ENCODE measurements around the gene TSC2. TPM values are rescaled to one million over a fixed set of nuclear protein-coding genes. Genes with fewer than 3 reads are reported as not detected.

Gene TSC2
- total and polyA plus RNA-seq, 8 donors, result 116 to 166 (median 128) TPM

Small RNA genes within 50 kb of the gene (microRNA-seq; reads per million reads assigned to microRNA genes)
- gene MIR1225 (0 to 0.50 reads per million in 2 donors), gene MIR3180-5 (0 reads per million in 2 donors), gene MIR4516 (0 reads per million in 2 donors), gene MIR6511B1 (0 reads per million in 2 donors)

Other genes starting within 250 kb of the TSC2 start
- 10 to 100 TPM; 47.1 to 62.0 TPM for gene HAGH, start 221.2 kb upstream of the TSC2 start, total RNA-seq
- gene HAGH, start 221.2 kb upstream of the TSC2 start, polyA plus RNA-seq (ENCODE audit: insufficient read length in 6 of 6), result 10 to 100 TPM; 21.0 to 29.9 (median 24.9) TPM
- 10 to 100 TPM; 20.9 to 22.4 TPM for gene FAHD1, start 220.8 kb upstream of the TSC2 start, total RNA-seq
- 10 to 100 TPM; 17.4 to 23.2 (median 19.0) TPM for gene FAHD1, start 220.8 kb upstream of the TSC2 start, polyA plus RNA-seq (ENCODE audit: insufficient read length in 6 of 6)
- not detected for gene MEIOB, start 175.8 kb upstream of the TSC2 start, total RNA-seq
- gene MEIOB, start 175.8 kb upstream of the TSC2 start, polyA plus RNA-seq (ENCODE audit: insufficient read length in 6 of 6), result under 1 TPM; 0.37 to 0.75 (median 0.59) TPM
- gene HS3ST6, start 129.6 kb upstream of the TSC2 start, total RNA-seq, result 1 to 10 TPM in 1 of 2 donors, not detected in 1; 1.4 TPM
- under 1 TPM in 3 of 6 donors, not detected in 3; 0.13 to 0.21 (median 0.15) TPM for gene HS3ST6, start 129.6 kb upstream of the TSC2 start, polyA plus RNA-seq (ENCODE audit: insufficient read length in 6 of 6)
- gene MSRB1, start 104.8 kb upstream of the TSC2 start, total RNA-seq, result 10 to 100 TPM; 26.1 to 66.7 TPM
- 10 to 100 TPM in 5 of 6 donors, 1 to 10 TPM in 1; 9.8 to 15.5 (median 14.4) TPM for gene MSRB1, start 104.8 kb upstream of the TSC2 start, polyA plus RNA-seq (ENCODE audit: insufficient read length in 6 of 6)
- gene RPL3L, start 93.3 kb upstream of the TSC2 start, total RNA-seq, result under 1 TPM in 1 of 2 donors, not detected in 1; 0.13 TPM
- gene RPL3L, start 93.3 kb upstream of the TSC2 start, polyA plus RNA-seq (ENCODE audit: insufficient read length in 6 of 6), result under 1 TPM in 5 of 6 donors, not detected in 1; 0.11 to 0.20 (median 0.16) TPM
- 100 to 1,000 TPM in 1 of 2 donors, 10 to 100 TPM in 1; 97.8 to 102 TPM for gene NDUFB10, start 88.4 kb upstream of the TSC2 start, total RNA-seq
- 10 to 100 TPM; 77.6 to 96.8 (median 90.0) TPM for gene NDUFB10, start 88.4 kb upstream of the TSC2 start, polyA plus RNA-seq (ENCODE audit: insufficient read length in 6 of 6)
- gene RPS2, start 83.2 kb upstream of the TSC2 start, total RNA-seq, result 1,000 to 10,000 TPM; 1,832 to 2,162 TPM
- 1,000 to 10,000 TPM; 2,190 to 2,607 (median 2,300) TPM for gene RPS2, start 83.2 kb upstream of the TSC2 start, polyA plus RNA-seq (ENCODE audit: insufficient read length in 6 of 6)
- not detected for gene RNF151, start 81.1 kb upstream of the TSC2 start, total RNA-seq
- gene RNF151, start 81.1 kb upstream of the TSC2 start, polyA plus RNA-seq (ENCODE audit: insufficient read length in 6 of 6), result under 1 TPM in 1 of 6 donors, not detected in 5; 0.17 TPM
- 10 to 100 TPM; 25.8 to 30.9 TPM for gene TBL3, start 75.9 kb upstream of the TSC2 start, total RNA-seq
- 10 to 100 TPM; 27.2 to 38.8 (median 31.8) TPM for gene TBL3, start 75.9 kb upstream of the TSC2 start, polyA plus RNA-seq (ENCODE audit: insufficient read length in 6 of 6)
- gene NOXO1, start 66.5 kb upstream of the TSC2 start, total RNA-seq, result 1 to 10 TPM; 4.4 to 5.6 TPM
- gene NOXO1, start 66.5 kb upstream of the TSC2 start, polyA plus RNA-seq (ENCODE audit: insufficient read length in 6 of 6), result under 1 TPM in 4 of 6 donors, not detected in 2; 0.30 to 0.78 (median 0.46) TPM
- gene GFER, start 63.8 kb upstream of the TSC2 start, total RNA-seq, result 10 to 100 TPM; 25.8 to 26.1 TPM
- gene GFER, start 63.8 kb upstream of the TSC2 start, polyA plus RNA-seq (ENCODE audit: insufficient read length in 6 of 6), result 10 to 100 TPM; 15.7 to 21.5 (median 19.1) TPM
- under 1 TPM; 0.31 to 0.32 TPM for gene SYNGR3, start 58.0 kb upstream of the TSC2 start, total RNA-seq
- under 1 TPM; 0.21 to 0.93 (median 0.42) TPM for gene SYNGR3, start 58.0 kb upstream of the TSC2 start, polyA plus RNA-seq (ENCODE audit: insufficient read length in 6 of 6)
- 10 to 100 TPM; 31.5 to 45.9 TPM for gene ZNF598, start 38.2 kb upstream of the TSC2 start, total RNA-seq
- 10 to 100 TPM; 15.2 to 27.8 (median 20.9) TPM for gene ZNF598, start 38.2 kb upstream of the TSC2 start, polyA plus RNA-seq (ENCODE audit: insufficient read length in 6 of 6)
- gene NPW, start 28.2 kb upstream of the TSC2 start, total RNA-seq, result 1 to 10 TPM in 1 of 2 donors, under 1 TPM in 1; 0.94 to 3.1 TPM
- gene NPW, start 28.2 kb upstream of the TSC2 start, polyA plus RNA-seq (ENCODE audit: insufficient read length in 6 of 6), result 1 to 10 TPM; 1.7 to 5.4 (median 2.7) TPM
- 100 to 1,000 TPM; 186 to 349 TPM for gene NHERF2, start 21.1 kb upstream of the TSC2 start, total RNA-seq
- 100 to 1,000 TPM in 3 of 6 donors, 10 to 100 TPM in 3; 68.1 to 170 (median 103) TPM for gene NHERF2, start 21.1 kb upstream of the TSC2 start, polyA plus RNA-seq (ENCODE audit: insufficient read length in 6 of 6)
- gene NTHL1, start 151 bp upstream of the TSC2 start, total RNA-seq, result 10 to 100 TPM; 19.4 to 29.8 TPM
- 10 to 100 TPM; 20.2 to 30.0 (median 25.8) TPM for gene NTHL1, start 151 bp upstream of the TSC2 start, polyA plus RNA-seq (ENCODE audit: insufficient read length in 6 of 6)
- gene PKD1, start 87.9 kb downstream of the TSC2 start, total RNA-seq, result 10 to 100 TPM; 63.2 to 73.5 TPM
- gene PKD1, start 87.9 kb downstream of the TSC2 start, polyA plus RNA-seq (ENCODE audit: insufficient read length in 6 of 6), result 100 to 1,000 TPM in 4 of 6 donors, 10 to 100 TPM in 2; 90.1 to 165 (median 116) TPM
- gene RAB26, start 100.6 kb downstream of the TSC2 start, total RNA-seq, result under 1 TPM; 0.73 to 0.84 TPM
- gene RAB26, start 100.6 kb downstream of the TSC2 start, polyA plus RNA-seq (ENCODE audit: insufficient read length in 6 of 6), result 1 to 10 TPM in 5 of 6 donors, under 1 TPM in 1; 0.91 to 1.9 (median 1.7) TPM
- gene TRAF7, start 107.8 kb downstream of the TSC2 start, total RNA-seq, result 10 to 100 TPM; 69.5 to 88.1 TPM
- gene TRAF7, start 107.8 kb downstream of the TSC2 start, polyA plus RNA-seq (ENCODE audit: insufficient read length in 6 of 6), result 10 to 100 TPM; 48.6 to 59.5 (median 52.2) TPM
- gene CASKIN1, start 148.6 kb downstream of the TSC2 start, total RNA-seq, result under 1 TPM; 0.05 to 0.06 TPM
- gene CASKIN1, start 148.6 kb downstream of the TSC2 start, polyA plus RNA-seq (ENCODE audit: insufficient read length in 6 of 6), result under 1 TPM; 0.18 to 0.56 (median 0.42) TPM
- 10 to 100 TPM; 32.1 to 39.0 TPM for gene MLST8, start 157.5 kb downstream of the TSC2 start, total RNA-seq
- 10 to 100 TPM; 29.8 to 40.3 (median 37.0) TPM for gene MLST8, start 157.5 kb downstream of the TSC2 start, polyA plus RNA-seq (ENCODE audit: insufficient read length in 6 of 6)
- gene BRICD5, start 162.9 kb downstream of the TSC2 start, total RNA-seq, result 10 to 100 TPM in 1 of 2 donors, 1 to 10 TPM in 1; 6.7 to 15.3 TPM
- 1 to 10 TPM; 2.9 to 7.9 (median 4.9) TPM for gene BRICD5, start 162.9 kb downstream of the TSC2 start, polyA plus RNA-seq (ENCODE audit: insufficient read length in 6 of 6)
- gene PGP, start 166.9 kb downstream of the TSC2 start, total RNA-seq, result 10 to 100 TPM; 14.4 to 24.4 TPM
- gene PGP, start 166.9 kb downstream of the TSC2 start, polyA plus RNA-seq (ENCODE audit: insufficient read length in 6 of 6), result 10 to 100 TPM in 1 of 6 donors, 1 to 10 TPM in 5; 7.1 to 14.5 (median 8.7) TPM
- gene E4F1, start 175.6 kb downstream of the TSC2 start, total RNA-seq, result 10 to 100 TPM; 16.4 to 22.6 TPM
- gene E4F1, start 175.6 kb downstream of the TSC2 start, polyA plus RNA-seq (ENCODE audit: insufficient read length in 6 of 6), result 10 to 100 TPM; 12.7 to 22.4 (median 16.9) TPM
- 1 to 10 TPM; 1.3 to 1.5 TPM for gene DNASE1L2, start 188.5 kb downstream of the TSC2 start, total RNA-seq
- 1 to 10 TPM in 2 of 6 donors, under 1 TPM in 4; 0.27 to 1.7 (median 0.90) TPM for gene DNASE1L2, start 188.5 kb downstream of the TSC2 start, polyA plus RNA-seq (ENCODE audit: insufficient read length in 6 of 6)
- gene ECI1, start 203.6 kb downstream of the TSC2 start, total RNA-seq, result 10 to 100 TPM; 47.3 to 51.7 TPM
- gene ECI1, start 203.6 kb downstream of the TSC2 start, polyA plus RNA-seq (ENCODE audit: insufficient read length in 6 of 6), result 10 to 100 TPM; 41.8 to 63.5 (median 51.2) TPM
- gene RNPS1, start 220.1 kb downstream of the TSC2 start, total RNA-seq, result 100 to 1,000 TPM; 109 to 124 TPM
- 100 to 1,000 TPM; 178 to 208 (median 196) TPM for gene RNPS1, start 220.1 kb downstream of the TSC2 start, polyA plus RNA-seq (ENCODE audit: insufficient read length in 6 of 6)

Data from left lung (tissue), 8 donors.